ENCODE data around the gene PRDM15.

The PRDM15 gene

GRCh38 chr21:41783476-41784180 lies 95.5 kb downstream of the PRDM15 start:
- H3K9me3 Mint-ChIP-seq, result peaks cover 4% of the 10 kb centered on the region
- H3K36me3 Mint-ChIP-seq (ENCODE audit: low read depth), result no peaks in the 10 kb centered on the region
- H3K4me3 Mint-ChIP-seq, result no peak overlapping the region
- peaks cover 62% of the 10 kb centered on the region for H3K4me1 Mint-ChIP-seq
- peak; percentile 22 for DNase-seq
- TF ChIP-seq, protein P1, sequence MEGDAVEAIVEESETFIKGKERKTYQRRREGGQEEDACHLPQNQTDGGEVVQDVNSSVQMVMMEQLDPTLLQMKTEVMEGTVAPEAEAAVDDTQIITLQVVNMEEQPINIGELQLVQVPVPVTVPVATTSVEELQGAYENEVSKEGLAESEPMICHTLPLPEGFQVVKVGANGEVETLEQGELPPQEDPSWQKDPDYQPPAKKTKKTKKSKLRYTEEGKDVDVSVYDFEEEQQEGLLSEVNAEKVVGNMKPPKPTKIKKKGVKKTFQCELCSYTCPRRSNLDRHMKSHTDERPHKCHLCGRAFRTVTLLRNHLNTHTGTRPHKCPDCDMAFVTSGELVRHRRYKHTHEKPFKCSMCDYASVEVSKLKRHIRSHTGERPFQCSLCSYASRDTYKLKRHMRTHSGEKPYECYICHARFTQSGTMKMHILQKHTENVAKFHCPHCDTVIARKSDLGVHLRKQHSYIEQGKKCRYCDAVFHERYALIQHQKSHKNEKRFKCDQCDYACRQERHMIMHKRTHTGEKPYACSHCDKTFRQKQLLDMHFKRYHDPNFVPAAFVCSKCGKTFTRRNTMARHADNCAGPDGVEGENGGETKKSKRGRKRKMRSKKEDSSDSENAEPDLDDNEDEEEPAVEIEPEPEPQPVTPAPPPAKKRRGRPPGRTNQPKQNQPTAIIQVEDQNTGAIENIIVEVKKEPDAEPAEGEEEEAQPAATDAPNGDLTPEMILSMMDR (IDR thresholded peaks at IDR 0.05), result no peak
- peaks cover 7% of the 10 kb centered on the region for H3K27me3 Mint-ChIP-seq (ENCODE audit: low read depth, poor library complexity)
- H3K27ac Mint-ChIP-seq, result peak overlapping the region; percentile 46

- H3K36me3 Mint-ChIP-seq (ENCODE audit: low read depth), result no peaks in the 10 kb centered on the region
- DNase-seq, result no peak
- TF ChIP-seq, protein P1 (IDR thresholded peaks at IDR 0.05), result no peak
- no peak overlapping the region for H3K4me3 Mint-ChIP-seq
- H3K4me1 Mint-ChIP-seq, result peaks cover 63% of the 10 kb centered on the region
- no peak overlapping the region for H3K27ac Mint-ChIP-seq
- H3K27me3 Mint-ChIP-seq (ENCODE audit: low read depth, poor library complexity), result peaks cover 12% of the 10 kb centered on the region
- peaks cover 4% of the 10 kb centered on the region for H3K9me3 Mint-ChIP-seq
Observed at GRCh38 chr21:41781050-41781410, 98.1 kb downstream of the PRDM15 start.

- Mint-ChIP-seq H3K36me3 (ENCODE audit: low read depth) (no peaks in the 10 kb centered on the region), H3K9me3 (peaks cover 4% of the 10 kb centered on the region)
- TF ChIP-seq, protein P1 (IDR thresholded peaks at IDR 0.05), result no peak
Observed at GRCh38 chr21:41780337-41781049, 98.7 kb downstream of the PRDM15 start.

GRCh38 chr21:41779659-41780058 lies 99.5 kb downstream of the PRDM15 start:
- TF ChIP-seq, protein P1 (IDR thresholded peaks at IDR 0.05), result no peak
- no peak for DNase-seq
- peaks cover 63% of the 10 kb centered on the region for H3K4me1 Mint-ChIP-seq
- H3K4me3 Mint-ChIP-seq, result peak overlapping the region; percentile 48
- H3K36me3 Mint-ChIP-seq (ENCODE audit: low read depth), result no peaks in the 10 kb centered on the region
- no peak overlapping the region for H3K27ac Mint-ChIP-seq
- peaks cover 4% of the 10 kb centered on the region for H3K9me3 Mint-ChIP-seq
- peaks cover 19% of the 10 kb centered on the region for H3K27me3 Mint-ChIP-seq (ENCODE audit: low read depth, poor library complexity)

More at GRCh38 chr21:41780337-41781049, 98.7 kb downstream of the PRDM15 start:
- DNase-seq, result no peak
- H3K4me3 Mint-ChIP-seq, result no peak overlapping the region
- H3K27ac Mint-ChIP-seq, result no peak overlapping the region
- H3K27me3 Mint-ChIP-seq (ENCODE audit: low read depth, poor library complexity), result peaks cover 17% of the 10 kb centered on the region
- peaks cover 61% of the 10 kb centered on the region for H3K4me1 Mint-ChIP-seq

- peaks cover 64% of the 10 kb centered on the region for H3K4me1 Mint-ChIP-seq
- H3K27me3 Mint-ChIP-seq (ENCODE audit: low read depth, poor library complexity), result peaks cover 19% of the 10 kb centered on the region
Observed at GRCh38 chr21:41778930-41779600, 100.1 kb downstream of the PRDM15 start.

More at GRCh38 chr21:41778930-41779600, 100.1 kb downstream of the PRDM15 start:
- H3K9me3 Mint-ChIP-seq, result peaks cover 1% of the 10 kb centered on the region
- TF ChIP-seq, protein P1 (IDR thresholded peaks at IDR 0.05), result no peak
- no peak for DNase-seq
- H3K4me3 Mint-ChIP-seq, result peak overlapping the region; percentile 64
- no peak overlapping the region for H3K27ac Mint-ChIP-seq
- no peaks in the 10 kb centered on the region for H3K36me3 Mint-ChIP-seq (ENCODE audit: low read depth)

Data from nephron progenitor cell (in vitro differentiated cells).